HG02642 (cell line): ENCODE results near the gene CDH22.

Experiments
- ATAC-seq: cut with Tn5 transposase; IDR thresholded peaks from one replicate; pipeline ENCODE4 v1.9.1; 2021; ENCODE audit warnings: mild to moderate bottlenecking; ENCODE audit not compliant: unreplicated experiment, poor library complexity

The CDH22 gene

GRCh38 chr20:46157076-46157592 is 151.2 kb downstream of the CDH22 start:
- ATAC-seq, result no peak

- no peak for ATAC-seq
Observed at GRCh38 chr20:46156065-46156464, 152.2 kb downstream of the CDH22 start.

GRCh38 chr20:46154796-46155195 is 153.5 kb downstream of the CDH22 start:
- no peak for ATAC-seq

- ATAC-seq, result no peak
Observed at GRCh38 chr20:46154305-46154704, 154.0 kb downstream of the CDH22 start.

GRCh38 chr20:46152824-46153586 is 155.3 kb downstream of the CDH22 start:
- no peak for ATAC-seq

GRCh38 chr20:46151936-46152335 is 156.4 kb downstream of the CDH22 start:
- no peak for ATAC-seq

GRCh38 chr20:46150943-46151342 is 157.4 kb downstream of the CDH22 start:
- ATAC-seq, result no peak

- ATAC-seq, result no peak
Observed at GRCh38 chr20:46148313-46149208, 159.7 kb downstream of the CDH22 start.

GRCh38 chr20:46145713-46146112 is 162.6 kb downstream of the CDH22 start:
- no peak for ATAC-seq

GRCh38 chr20:46144432-46145025 is 163.8 kb downstream of the CDH22 start:
- no peak for ATAC-seq

GRCh38 chr20:46142124-46142523 is 166.2 kb downstream of the CDH22 start:
- ATAC-seq, result no peak

GRCh38 chr20:46139908-46140482 is 168.3 kb downstream of the CDH22 start:
- no peak for ATAC-seq

- no peak for ATAC-seq
Observed at GRCh38 chr20:46139266-46139889, 168.9 kb downstream of the CDH22 start.

- no peak for ATAC-seq
Observed at GRCh38 chr20:46137816-46138215, 170.5 kb downstream of the CDH22 start.

GRCh38 chr20:46135856-46136633 is 172.3 kb downstream of the CDH22 start:
- ATAC-seq, result no peak

- ATAC-seq, result no peak
Observed at GRCh38 chr20:46134716-46135115, 173.6 kb downstream of the CDH22 start.

GRCh38 chr20:46133886-46134654 is 174.2 kb downstream of the CDH22 start:
- no peak for ATAC-seq

GRCh38 chr20:46132705-46133120 is 175.6 kb downstream of the CDH22 start:
- ATAC-seq, result peak; percentile 46
